Stimulated activated CD8-positive, alpha-beta memory T cell treated with anti-CD3 and anti-CD28 coated beads, Interleukin-7, amount 100 ng/mL, for 48 hours (primary cell): ENCODE data around the gene ANKRD31.
"Not testable (repeated sequence)": the region's sequence is repeated elsewhere in the genome, so short reads cannot be mapped to it uniquely, and the experiment has no call there.

Source experiments
- DNase-seq, 2 donors: peaks; one replicate each; pipeline ENCODE4 v3.0.0-alpha.2; 2020; ENCODE audit warnings: low read depth in 1 of 2; ENCODE audit errors: extremely low read depth in 1 of 2

Gene ANKRD31

DNA sequence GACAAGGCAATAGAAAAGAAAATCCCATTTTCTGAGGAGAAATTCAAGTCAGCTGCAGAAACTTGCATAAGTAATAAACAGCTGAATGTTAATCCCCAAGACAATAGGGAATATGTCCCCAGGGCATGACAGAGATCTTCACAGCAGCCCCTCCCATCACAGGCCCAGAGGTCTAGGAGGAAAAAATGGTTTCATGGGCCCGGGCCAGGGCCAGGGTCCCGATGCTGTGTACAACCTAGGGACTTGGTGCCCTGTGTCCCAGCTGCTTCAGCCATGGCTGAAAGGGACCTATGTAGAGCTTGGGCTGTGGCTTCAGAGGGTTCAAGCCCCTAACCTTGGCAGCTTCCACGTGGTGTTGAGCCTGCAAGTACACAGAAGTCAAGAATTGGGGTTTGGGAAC, 75.2 kb downstream of the ANKRD31 start:
- DNase-seq = not testable (repeated sequence)

DNA sequence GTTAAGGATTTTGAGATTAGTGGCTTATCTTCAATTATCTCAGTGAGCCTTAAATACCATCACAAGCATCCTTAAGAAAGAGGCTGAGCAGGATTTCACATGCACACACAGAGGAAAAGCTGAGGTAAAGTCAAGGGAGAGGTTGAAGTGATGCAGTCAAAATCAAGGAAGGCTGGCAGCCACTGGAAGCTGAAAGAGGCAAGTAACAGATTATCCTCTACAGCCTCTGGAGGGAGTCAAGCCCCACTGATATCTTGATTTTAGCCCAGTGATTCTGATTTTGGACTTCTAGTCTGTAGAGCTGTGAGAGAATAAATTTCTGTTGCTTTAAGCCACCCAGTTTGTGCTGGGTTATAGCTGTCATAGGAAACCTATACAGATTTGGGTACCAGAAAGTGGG, 80.1 kb downstream of the ANKRD31 start:
- DNase-seq = no peak

DNA sequence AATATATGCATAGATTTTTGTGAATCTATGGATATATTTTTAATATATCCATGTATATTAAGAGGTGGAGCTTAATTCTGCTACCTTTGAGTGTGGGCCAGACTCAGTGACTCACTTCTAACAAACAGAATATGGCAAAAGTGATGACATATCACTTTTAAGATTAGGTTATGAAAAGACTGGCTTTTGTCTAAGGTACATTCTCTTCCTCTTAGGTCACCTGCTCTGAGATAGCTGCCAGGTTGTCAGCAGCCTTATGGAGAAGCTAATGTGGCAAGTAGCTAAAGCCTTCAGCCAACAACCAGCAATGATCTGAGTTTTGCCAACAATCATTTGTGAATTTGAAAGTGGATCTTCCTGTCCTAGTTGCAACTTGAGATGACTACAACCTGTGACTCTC, 83.8 kb downstream of the ANKRD31 start:
- no peak for DNase-seq

DNA sequence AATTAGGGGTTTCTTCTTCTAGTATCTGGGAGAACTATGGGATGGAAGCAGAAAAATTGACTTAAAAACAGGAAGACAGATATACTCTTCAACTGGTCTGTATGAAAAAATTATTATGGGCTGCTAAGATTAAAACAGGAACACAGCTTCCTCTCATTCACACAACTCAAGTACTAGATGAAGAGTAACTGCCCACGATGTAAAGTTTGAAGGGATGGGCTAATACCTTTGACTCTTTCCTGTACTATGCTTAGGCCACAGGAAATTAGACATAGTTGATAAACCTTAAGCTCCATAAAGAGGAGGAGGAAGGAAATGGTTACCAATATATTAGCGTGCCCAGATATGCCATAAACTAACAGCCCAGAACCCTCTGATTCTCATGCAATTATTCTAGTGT, 88.6 kb downstream of the ANKRD31 start:
- no peak for DNase-seq

DNA sequence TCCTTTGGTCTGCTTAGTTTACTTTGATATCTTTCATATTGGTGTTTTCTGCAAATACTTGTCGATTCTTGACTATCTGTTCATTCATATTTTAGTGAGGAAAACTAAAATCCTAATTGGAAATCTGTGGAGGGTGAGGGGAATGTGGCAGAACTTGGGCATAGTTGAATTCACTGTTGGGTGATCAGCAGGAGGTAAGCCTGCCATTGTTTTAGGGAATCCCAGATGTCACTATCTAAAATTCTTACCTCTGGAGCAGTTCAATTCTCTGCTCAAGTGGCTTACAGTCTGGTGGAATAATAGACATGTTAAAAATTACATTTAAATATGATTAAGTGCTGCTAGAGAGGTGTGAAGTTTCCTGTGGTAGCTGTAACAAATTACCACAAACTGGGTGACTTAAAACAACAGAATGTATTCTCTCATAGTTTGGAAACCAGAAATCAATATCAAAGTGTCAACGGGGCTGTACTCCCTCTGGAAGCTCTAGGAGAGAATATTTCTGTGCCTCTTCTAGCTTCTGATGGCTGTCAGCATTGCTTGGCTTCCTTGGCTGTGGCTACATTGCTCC, 94.0 kb downstream of the ANKRD31 start:
- no peak for DNase-seq

DNA sequence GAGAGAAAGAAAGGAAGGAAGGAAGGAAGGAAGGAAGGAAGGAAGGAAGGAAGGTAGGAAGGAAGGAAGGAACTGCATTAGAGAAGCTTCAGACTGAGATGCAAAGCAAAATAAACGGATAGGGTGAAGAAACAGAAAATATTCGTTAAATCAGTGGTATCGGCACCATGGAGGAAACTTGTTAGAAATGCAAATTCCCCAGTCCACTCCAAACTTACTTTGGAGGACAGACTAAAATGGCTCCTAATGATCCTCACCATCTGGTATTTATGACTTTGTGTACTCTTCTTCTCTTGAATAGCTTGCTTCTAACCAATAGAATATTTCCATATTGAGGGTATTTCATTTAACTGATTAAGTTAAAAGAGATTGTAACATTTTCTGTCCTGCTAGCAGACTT, 96.4 kb downstream of the ANKRD31 start:
- no peak for DNase-seq

DNA sequence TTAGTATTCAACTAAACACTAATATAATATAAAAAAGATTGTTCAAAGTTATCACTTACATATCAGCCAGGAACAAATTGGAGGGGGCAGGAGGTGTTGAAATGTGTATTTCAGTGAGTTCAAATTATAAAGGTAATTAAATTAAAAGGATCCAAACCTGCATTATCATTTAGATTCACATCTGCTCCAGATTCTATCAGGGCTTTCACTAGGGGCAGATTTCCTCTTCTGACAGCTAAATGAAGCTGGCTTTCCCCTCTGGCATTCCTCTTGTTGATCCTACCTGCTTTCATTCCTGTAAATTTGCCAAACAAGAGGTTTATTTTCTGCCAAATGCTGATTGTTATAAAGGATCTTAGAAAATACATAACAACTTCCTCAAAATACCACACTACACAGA, 98.0 kb downstream of the ANKRD31 start:
- no peak for DNase-seq

DNA sequence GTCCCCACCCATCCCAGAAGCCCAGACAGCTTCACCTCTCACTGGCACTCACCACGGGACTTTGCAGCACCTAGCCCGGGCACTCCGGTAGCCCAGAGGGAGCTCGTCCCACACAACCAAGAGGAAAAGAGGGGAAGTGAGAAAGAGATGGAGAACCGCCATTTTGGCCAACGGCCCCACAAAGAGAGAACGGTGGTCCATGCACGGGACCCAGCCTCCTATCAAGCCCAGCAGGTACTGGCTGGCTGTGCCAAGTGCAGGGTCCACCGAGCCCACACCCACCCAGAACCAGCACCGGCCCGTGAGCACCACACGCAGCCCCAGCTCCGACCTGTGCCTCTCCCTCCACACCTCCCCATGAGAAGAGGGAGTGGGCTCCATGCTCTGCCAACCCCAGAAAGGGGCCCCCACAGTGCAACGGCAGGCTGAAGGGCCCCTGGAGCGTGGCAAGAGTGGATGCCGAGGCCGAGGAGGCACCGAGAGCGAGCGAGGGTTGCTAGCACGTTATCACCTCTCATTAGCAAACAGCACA, 105.8 kb downstream of the ANKRD31 start:
- DNase-seq = no peak

DNA sequence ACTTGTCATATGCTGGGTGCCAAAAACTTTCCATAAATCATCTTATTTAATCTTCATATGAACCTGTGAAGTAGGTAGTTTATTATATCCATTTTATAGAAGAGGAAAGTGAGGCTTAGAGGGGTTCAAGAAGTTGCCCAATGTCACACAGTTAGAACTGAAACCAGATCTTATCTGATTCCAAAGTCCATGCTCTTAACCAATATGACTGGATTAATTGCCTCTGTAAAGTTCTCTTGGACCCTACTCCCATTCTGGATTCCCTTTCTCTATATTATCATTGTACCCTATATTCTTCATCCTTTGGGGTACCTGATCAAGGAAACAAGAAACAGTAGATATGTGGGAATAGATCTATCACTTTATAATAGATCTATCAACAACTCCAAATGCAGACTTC, 119.8 kb downstream of the ANKRD31 start:
- DNase-seq = no peak

DNA sequence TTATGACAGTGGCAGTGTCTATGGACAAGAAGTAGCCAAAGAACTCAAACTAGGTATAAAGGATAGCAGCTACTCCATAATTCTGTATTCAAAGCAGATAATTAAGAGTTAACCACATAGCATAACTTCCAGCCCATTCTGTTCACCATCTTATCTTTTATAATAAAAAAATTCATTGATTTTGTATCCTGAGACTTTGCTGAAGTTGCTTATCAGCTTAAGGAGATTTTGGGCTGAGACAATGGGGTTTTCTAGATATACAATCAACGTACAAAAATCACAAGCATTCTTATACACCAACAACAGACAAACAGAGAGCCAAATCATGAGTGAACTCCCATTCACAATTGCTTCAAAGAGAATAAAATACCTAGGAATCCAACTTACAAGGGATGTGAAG, 122.4 kb downstream of the ANKRD31 start:
- not testable (repeated sequence) for DNase-seq

DNA sequence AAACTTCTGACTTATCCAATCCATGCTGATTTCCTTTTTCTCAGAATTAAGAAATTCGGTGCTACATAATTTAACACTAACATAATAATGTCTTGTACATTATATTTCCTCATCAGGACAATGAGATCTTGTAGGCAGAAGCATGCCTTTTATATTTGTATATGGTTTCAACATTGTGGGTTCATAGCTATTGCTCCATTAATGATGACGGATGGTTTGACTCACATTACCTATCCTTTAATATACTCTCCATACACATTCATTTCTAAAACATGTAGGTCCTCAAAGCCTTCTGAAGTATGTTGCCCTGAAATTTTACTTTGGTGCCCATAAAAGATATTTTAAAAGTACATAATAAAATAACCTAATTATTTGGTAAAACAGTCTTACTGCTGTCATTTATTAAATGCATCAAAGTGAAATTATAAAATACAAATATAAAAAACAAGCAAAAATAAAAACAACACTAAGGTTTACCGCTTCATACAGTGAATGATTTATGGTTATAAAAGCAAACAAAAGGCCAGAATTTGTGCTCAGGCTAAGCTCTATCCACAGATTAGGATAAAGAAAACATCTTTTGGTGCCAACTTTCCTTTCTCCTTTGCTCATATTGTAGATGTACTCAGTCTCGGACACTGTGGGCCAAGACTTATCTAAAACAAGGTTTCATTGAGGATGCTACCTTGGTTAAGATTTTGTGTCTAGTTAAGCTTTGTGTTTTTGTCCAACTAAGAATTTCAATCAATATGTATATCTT, 123.1 kb downstream of the ANKRD31 start:
- DNase-seq = no peak

DNA sequence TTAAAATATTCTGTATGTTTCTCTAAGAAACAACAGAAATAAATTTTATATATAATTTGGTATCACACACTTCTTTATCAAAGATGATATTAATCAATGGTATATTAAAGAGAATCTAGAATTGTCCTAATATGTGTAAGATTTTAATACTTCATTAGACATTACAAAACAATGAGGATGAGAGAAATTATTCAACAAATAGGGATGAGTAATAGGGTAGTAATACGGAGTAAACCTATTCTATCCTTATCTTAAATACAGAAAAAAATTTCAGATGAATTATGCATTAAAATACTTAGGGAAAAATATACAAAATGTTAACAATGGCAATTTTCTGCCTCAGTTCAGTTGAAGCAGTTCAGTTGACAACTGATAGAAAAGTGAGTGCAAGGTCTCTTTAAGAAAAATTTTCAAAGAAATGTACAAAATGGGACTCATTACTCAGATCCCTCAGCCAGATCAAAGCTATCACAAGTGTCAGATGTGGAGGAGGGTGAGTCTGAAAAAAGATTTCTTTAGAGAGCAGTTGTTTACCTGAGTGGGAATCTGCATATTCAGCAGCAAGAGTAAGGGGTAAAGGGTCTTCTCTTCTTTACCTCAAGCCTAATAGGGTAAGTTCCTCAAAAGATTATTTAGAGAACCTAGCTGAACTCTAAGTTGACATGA, 127.6 kb downstream of the ANKRD31 start:
- no peak for DNase-seq

DNA sequence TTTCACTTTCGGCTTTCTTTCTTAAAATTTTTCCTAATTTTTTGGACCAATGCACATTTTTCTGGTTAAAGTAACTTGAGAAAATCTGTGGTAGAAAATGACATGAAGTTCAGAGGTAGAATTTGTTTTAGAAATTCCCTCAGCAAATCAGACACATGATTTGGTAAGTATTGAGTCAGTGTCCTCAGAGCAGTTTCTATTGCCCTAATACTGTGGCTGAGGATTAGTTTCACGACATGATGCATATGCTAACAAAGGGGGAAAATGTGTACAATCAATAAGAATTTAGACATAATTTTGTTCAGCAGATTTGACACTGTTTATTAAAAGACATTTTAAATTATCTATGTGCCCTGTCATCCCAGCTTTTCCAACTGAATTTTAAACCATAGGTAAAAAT, 128.2 kb downstream of the ANKRD31 start:
- DNase-seq = no peak

DNA sequence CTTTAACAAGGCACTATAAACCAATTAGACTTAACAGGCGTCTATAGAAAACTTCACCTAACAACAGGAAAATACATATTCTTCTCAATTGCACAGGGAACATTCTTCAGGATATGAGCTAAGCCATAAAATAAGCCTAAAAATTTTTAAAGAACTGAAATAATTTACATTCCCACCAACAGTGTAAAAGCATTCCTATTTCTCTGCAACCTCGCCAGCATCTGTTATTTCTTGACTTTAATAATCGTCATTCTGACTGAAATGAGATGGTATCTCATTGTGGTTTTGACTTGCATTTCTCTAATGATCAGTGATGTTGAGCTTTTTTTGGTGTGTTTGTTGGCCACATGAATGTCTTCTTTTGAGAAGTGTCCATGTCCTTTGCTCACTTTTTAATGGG, 140.7 kb downstream of the ANKRD31 start:
- DNase-seq = not testable (repeated sequence)

DNA sequence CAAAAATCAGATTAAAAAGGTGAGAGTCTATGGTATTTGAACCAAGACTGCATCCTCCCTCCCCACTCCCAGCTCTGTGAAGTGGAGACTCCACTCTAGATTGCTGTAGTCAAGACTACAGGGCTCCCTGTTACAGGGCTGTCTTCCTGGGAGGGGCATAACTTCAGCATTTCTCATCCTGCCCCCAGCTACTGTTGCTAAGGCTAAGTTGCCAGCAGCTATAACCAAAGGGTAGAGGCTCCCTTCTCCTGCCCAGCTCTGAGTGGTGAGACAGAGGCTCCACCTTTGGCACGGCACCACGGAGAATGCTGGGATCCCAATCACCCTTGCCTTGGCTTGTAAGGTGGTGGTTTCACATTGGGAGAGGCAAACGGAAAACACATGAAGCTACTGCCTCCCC, 145.1 kb downstream of the ANKRD31 start:
- DNase-seq = no peak

DNA sequence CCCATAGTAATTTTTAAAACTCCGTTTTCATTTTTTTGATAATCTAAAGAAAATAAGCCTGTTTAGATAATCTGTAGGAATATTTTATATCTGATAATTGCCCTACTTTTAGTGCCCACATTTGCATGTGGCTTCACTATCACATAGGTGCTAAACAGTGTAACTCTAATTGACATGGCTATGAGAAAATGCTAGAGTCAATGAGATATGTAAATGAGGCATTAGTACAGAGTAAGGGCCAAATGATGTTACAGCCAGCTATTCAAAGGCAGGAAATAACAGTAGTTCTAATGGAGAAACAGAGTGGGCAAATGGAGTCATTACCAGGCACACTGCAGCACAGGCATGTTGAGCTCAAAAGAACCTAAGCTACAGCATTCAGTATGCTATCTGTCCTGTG, 147.0 kb downstream of the ANKRD31 start:
- no peak for DNase-seq

DNA sequence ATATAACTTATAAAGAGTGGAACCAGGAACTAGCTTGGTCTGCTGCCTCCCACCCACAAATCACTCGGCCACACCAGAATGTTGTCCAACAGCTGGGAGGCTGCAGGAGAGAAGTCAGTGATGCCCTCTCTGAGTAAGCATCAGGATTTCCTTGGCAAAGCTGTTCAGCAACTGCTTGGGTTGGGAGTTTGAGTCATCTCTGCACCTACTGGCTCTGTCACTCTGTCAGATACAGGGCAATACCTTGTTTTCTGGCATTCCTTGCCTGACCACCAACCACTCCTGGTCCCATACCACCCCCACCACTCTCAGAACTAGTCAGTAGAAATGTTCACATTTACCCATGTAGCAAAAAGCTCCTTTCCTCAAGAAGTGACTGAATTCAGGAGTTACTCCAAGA, 147.5 kb downstream of the ANKRD31 start:
- peak; percentile 23 to 54 for DNase-seq

DNA sequence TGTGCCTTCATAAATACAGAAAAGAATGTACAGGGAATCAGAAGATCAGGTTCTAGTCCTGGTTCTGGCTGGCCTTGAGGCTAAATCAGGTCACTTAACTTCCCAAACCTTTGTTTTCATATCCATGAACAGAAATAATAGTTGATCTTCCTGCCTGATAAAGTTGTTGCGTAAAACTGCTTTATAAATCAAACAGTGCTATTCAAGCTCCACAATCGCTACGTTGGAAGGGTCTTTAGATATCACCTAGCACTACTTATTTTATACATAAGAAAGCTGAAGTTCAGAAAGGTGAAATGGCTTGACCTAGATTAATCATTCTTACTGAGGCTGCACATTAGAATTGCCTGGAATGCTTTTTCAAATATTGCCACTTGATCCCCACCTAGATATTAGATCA, 148.0 kb downstream of the ANKRD31 start:
- DNase-seq = no peak

DNA sequence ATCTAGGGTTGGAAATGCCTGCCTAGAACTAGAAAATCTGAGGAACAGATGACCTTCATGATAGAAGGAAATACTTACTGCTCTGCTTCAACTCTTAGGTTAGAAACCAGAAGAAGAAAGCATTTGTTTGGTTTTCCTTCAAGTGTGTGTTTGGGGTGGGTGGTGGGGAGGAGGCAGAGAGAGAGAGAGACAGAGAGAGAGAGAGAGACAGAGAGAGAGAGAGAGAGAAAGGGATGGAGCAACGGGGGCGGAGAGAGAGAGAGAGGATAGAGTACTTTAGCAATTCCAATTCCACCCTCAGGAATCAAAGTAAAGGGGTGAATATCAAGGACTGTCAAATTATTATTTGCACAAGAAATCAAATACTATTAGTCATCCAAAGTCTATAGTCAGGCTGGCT, 155.2 kb downstream of the ANKRD31 start:
- no peak for DNase-seq

DNA sequence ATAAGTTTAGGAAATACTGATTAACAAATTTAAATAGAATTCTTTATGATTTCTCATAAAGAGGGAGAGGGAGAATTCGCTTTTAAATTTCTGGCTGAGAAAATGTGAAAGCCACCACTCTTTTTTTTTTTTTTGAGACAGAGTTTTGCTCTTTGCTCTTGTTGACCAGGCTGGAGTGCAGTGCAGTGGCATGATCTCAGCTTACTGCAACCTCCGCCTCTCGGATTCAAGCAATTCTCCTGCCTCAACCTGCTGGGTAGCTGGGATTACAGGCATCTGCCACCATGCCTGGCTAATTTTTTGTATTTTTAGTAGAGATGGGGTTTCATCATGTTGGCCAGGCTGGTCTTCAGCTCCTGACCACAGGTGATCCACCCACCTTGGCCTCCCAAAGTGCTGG, 157.3 kb downstream of the ANKRD31 start:
- not testable (repeated sequence) for DNase-seq

DNA sequence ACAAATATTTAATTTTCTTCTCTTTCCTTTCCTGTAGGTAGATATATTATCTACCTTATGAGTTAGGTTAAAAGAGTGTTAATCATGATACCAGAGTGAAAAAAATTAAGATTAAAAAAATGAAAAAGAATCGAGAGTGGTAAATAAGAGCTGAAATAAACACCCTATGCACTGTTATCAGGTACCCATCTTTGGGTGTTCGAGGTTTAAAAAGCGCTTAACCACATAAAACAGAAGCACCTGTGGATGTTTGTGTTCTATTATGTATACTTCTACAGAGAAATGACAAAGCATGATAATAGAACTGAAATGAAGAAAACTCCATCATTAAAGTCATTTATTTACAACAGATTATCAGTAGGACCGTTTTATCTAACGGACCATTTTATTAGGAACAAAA, 158.7 kb downstream of the ANKRD31 start:
- DNase-seq = no peak

DNA sequence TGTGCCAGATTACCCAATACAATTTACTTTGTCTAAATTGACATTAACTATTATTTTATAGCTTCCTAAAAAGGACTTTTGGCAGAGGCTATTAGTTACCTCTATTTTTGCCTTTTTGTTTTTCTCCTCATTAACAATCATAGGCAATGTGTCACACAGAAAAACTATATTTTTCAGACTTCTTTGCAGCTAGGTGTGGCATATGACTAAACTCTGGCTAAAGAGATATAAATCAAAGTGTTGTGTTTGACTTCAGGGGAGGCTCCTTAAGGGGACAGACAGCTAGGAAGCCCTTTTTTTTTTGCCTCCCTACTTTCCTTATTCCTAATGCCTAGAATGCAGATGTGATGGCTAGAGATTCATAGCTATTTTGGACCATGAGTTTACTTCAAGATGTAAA, 164.6 kb downstream of the ANKRD31 start:
- DNase-seq = no peak
